GM12801 (cell line): Measurements from ENCODE around the gene NQO1.

Source experiments
- TF ChIP-seq, protein P1 (sequence below): IDR thresholded peaks from one replicate; pipeline ENCODE4 v1.5.1; 2011; ENCODE audit warnings: control low read depth; ENCODE audit not compliant: insufficient read length; ENCODE audit errors: extremely low read depth

Gene NQO1

DNA sequence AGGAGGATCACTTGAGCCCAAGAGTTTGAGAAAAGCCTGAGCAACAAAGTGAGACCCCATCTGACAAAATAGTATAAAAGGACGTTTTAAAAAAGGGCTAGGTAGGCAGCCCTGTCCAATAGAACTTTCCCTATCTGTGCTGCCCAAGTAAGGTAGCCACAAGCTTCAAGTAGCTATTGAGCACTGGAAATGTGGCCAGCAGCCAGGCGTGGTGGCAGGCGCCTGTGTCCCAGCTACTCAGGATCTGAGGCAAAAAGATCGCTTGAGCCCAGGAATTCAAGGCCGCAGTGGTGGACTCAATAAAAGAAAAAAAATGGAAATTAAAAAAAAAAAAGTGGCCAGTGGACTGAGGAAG lies 1.5 kb upstream of the NQO1 start:
- TF ChIP-seq, protein P1, sequence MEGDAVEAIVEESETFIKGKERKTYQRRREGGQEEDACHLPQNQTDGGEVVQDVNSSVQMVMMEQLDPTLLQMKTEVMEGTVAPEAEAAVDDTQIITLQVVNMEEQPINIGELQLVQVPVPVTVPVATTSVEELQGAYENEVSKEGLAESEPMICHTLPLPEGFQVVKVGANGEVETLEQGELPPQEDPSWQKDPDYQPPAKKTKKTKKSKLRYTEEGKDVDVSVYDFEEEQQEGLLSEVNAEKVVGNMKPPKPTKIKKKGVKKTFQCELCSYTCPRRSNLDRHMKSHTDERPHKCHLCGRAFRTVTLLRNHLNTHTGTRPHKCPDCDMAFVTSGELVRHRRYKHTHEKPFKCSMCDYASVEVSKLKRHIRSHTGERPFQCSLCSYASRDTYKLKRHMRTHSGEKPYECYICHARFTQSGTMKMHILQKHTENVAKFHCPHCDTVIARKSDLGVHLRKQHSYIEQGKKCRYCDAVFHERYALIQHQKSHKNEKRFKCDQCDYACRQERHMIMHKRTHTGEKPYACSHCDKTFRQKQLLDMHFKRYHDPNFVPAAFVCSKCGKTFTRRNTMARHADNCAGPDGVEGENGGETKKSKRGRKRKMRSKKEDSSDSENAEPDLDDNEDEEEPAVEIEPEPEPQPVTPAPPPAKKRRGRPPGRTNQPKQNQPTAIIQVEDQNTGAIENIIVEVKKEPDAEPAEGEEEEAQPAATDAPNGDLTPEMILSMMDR, result no peak

DNA sequence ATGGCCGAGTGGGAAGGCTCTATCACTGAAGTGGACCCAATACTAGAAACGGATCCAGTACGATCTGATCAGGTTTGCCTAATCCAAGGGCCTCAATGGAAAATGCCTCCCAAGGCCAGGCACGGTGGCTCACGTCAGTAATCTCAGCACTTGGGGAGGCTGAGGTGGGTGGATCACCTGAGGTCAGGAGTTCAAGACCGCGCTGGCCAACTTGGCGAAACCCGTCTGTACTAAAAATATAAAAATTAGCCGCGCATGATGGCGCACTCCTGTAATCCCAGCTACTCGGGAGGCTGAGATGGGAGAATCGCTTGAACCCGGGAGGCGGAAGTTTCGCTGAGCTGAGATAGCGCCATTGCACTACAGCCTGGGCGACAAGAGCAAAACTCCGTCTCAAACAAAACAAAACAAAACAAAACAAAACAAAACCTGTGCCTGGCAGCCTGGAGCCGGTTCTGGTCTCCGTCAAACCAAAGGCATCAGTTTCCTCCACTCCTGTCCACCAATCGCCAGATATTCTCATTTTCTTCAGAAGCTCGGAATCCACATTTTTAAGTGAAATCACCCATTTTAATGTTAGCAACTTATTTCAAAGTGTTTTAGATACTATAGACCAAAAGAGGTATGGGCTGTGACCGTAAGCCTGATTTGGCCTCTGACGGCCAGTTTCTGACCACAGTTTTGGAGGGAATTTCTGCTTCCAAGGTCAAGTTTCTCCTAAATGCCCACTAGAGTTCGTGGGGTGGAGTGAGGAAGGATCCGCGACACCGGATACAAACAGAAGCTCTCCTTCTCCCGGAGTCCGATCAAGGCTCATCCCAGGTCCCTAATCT lies 664 bp downstream of the NQO1 start:
- TF ChIP-seq, protein P1, result no peak

DNA sequence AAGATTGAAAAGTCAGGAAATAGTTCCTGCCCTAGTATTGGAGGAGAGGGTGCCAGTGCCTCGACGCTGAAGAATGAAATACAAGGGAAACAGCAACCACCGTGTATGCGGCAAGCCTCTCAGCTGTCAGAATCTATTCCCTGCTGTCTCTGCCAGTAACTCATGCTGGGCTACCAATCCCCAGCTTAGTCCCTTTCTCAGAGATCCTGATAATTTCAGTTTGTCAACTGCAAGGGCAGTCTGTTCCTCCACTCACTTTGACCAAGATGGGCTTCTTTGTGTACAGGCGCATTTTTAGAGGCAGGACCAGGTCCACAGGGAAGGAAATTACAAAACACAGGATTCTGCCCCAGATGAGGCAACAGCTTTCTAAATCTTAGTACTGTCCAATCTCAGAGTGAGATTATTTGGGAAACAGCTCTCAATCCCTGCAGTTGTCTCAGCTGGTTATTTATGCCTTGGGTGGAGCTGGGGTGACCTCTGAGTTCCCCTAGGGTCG lies 1.3 kb downstream of the NQO1 start:
- TF ChIP-seq, protein P1, result no peak

DNA sequence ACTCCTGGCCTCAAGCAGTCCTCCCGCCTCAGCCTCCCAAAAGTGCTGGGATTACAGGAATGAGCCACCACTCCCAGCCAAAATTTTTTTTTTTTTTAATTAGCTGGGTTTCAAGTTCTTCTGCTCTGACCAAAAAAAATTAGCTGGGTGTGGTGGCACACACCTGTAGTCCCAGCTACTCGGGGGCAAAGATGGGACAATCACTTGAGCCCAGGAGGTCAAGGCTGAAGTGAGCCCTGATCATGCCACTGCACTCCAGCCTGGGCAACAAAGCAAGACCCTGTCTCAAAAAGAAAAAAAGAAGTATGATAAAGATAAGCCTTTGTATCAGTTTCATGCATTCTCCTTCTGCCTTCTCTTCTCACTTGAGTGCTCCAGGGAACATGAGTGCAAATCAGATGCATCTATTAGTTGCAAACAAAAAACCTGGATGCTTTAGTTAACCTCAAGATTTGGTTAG lies 1.9 kb downstream of the NQO1 start:
- TF ChIP-seq, protein P1, result no peak

DNA sequence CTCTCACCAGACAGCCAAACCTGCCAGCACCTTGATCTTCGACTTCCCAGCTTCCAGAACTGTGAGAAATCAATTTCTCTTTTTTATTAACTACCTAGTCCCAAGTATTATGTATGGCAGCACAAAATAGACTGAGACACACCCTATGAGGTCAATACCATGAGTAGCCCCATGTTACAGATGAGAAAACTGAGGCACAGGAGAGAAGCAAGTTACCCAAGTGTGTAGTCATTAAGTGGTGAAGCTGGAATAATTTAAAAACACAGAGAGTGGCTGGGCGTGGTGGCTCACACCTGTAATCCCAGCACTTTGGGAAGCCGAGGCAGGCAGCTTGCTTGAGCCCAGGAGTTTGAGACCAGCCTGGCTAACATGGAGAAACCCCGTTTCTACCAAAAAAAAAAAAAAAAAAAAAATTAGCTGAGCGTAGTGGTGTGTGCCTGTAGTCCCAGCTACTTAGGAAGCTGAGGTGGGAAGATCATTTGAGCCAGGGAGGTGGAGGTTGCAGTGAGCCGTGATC lies 4.9 kb downstream of the NQO1 start:
- TF ChIP-seq, protein P1, result no peak

DNA sequence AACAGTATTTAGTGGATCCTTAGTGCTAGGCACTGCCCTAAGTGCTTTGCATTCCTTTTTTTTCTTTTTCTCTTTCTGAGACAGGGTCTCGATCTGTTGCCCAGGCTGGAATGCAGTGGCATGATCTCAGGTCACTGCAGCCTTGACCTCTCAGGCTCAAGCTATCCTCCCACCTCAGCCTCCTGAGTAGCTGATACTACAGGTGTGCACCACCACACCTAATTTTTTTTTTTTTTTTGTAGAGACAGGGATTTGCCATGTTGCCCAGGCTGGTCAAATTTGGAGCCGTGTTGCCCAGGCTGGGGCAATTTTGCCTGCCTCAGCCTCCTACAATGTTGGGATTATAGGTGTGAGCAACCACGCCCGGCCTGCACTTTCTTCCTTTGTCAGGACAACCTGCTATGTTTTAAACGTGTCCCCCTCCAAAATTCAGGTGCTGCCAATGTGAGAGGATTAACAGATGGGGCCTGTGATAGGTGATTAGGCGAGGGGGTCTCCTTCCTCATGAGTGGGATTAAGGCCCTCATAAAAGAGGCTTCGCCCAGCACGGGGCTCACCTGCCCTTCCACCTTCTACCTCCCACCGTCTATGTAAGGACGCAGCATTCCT lies 5.4 kb downstream of the NQO1 start:
- TF ChIP-seq, protein P1, result no peak

DNA sequence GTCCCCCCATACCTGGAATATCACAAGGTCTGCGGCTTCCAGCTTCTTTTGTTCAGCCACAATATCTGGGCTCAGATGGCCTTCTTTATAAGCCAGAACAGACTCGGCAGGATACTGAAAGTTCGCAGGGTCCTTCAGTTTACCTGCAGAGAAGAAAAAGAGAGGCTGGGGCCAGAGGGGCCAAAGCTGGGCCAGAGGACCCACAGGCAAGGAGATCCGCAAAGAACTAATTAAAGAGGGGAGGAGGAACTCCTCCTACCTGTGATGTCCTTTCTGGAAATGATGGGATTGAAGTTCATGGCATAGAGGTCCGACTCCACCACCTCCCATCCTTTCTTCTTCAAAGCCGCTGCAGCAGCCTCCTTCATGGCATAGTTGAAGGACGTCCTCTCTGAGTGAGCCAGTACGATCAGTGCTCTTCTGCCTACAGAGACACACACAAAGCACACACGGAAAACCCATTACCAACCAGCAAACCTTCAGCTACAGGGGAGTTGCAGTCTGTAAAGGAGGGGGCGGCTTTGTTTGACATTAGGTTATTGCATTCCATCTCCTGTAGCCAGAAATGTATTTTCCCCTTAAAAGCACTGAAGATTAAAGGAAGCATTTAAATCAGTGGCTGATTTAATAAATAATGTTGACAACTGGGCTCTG lies 8.1 kb downstream of the NQO1 start:
- TF ChIP-seq, protein P1, result no peak
